ENCODE results near the gene LIN37. TPM values are rescaled to one million over a fixed set of nuclear protein-coding genes. Genes with fewer than 3 reads are reported as not detected.

The LIN37 gene
- total and polyA plus RNA-seq, 2 of the 13 experiments (the other 11 are each of a cell fraction or from before 2014, with no cell fraction given): 6.3 to 8.7 TPM

- TF ChIP-seq ZNF790 (CRISPR knock-in tag; IDR thresholded peaks at IDR 0.05; ENCODE audit: borderline replicate concordance) (no peak), ZNF614 (CRISPR knock-in tag; IDR thresholded peaks at IDR 0.05; ENCODE audit: borderline replicate concordance) (peak; percentile 74; the same call in 1 of the 2 replicates), IRF2 (CRISPR knock-in tag; IDR thresholded peaks at IDR 0.05) (peak; percentile 96), FOSL2 (CRISPR knock-in tag; IDR thresholded peaks at IDR 0.05) (peak; percentile 33), BRCA1 (CRISPR knock-in tag; IDR thresholded peaks at IDR 0.05) (no peak), CCAR2 (optimal IDR thresholded peaks at IDR 0.05; ENCODE audit: low read depth, low read length) (no peak), IRF1 (CRISPR knock-in tag; IDR thresholded peaks at IDR 0.05; ENCODE audit: low read depth) (no peak), ZBTB1 (CRISPR knock-in tag; IDR thresholded peaks at IDR 0.05; ENCODE audit: borderline replicate concordance) (no peak), FOXP4 (CRISPR knock-in tag; IDR thresholded peaks at IDR 0.05) (no peak), ZBTB3 (CRISPR knock-in tag; IDR thresholded peaks at IDR 0.05; ENCODE audit: borderline replicate concordance, low read depth) (no peak), MEIS2 (CRISPR knock-in tag; IDR thresholded peaks at IDR 0.05) (no peak), GMEB1 (CRISPR knock-in tag; IDR thresholded peaks at IDR 0.05; ENCODE audit: borderline replicate concordance) (peak; percentile 85), ZNF775 (CRISPR knock-in tag; IDR thresholded peaks at IDR 0.05; ENCODE audit: borderline replicate concordance) (no peak), MED13 (CRISPR knock-in tag; IDR thresholded peaks at IDR 0.05) (0 out of 2 replicates have a peak, but pooled peaks have one; percentile 42), ZNF772 (CRISPR knock-in tag; IDR thresholded peaks at IDR 0.05) (peak; percentile 45; the same call in 1 of the 2 replicates), TEF (CRISPR knock-in tag; IDR thresholded peaks at IDR 0.05) (no peak), ATM (IDR thresholded peaks at IDR 0.05; ENCODE audit: borderline replicate concordance) (no peak), ZBTB44 (CRISPR knock-in tag; IDR thresholded peaks at IDR 0.05) (no peak), GLMP (CRISPR knock-in tag; IDR thresholded peaks at IDR 0.05; ENCODE audit: borderline replicate concordance) (no peak), ZMYM4 (CRISPR knock-in tag; IDR thresholded peaks at IDR 0.05) (no peak)
Observed at GRCh38 chr19:35748106-35749020, at the start of gene LIN37 (continued).
